ENCODE data around the gene GRIP1.

The GRIP1 gene, protein sequence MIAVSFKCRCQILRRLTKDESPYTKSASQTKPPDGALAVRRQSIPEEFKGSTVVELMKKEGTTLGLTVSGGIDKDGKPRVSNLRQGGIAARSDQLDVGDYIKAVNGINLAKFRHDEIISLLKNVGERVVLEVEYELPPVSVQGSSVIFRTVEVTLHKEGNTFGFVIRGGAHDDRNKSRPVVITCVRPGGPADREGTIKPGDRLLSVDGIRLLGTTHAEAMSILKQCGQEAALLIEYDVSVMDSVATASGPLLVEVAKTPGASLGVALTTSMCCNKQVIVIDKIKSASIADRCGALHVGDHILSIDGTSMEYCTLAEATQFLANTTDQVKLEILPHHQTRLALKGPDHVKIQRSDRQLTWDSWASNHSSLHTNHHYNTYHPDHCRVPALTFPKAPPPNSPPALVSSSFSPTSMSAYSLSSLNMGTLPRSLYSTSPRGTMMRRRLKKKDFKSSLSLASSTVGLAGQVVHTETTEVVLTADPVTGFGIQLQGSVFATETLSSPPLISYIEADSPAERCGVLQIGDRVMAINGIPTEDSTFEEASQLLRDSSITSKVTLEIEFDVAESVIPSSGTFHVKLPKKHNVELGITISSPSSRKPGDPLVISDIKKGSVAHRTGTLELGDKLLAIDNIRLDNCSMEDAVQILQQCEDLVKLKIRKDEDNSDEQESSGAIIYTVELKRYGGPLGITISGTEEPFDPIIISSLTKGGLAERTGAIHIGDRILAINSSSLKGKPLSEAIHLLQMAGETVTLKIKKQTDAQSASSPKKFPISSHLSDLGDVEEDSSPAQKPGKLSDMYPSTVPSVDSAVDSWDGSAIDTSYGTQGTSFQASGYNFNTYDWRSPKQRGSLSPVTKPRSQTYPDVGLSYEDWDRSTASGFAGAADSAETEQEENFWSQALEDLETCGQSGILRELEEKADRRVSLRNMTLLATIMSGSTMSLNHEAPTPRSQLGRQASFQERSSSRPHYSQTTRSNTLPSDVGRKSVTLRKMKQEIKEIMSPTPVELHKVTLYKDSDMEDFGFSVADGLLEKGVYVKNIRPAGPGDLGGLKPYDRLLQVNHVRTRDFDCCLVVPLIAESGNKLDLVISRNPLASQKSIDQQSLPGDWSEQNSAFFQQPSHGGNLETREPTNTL

DNA sequence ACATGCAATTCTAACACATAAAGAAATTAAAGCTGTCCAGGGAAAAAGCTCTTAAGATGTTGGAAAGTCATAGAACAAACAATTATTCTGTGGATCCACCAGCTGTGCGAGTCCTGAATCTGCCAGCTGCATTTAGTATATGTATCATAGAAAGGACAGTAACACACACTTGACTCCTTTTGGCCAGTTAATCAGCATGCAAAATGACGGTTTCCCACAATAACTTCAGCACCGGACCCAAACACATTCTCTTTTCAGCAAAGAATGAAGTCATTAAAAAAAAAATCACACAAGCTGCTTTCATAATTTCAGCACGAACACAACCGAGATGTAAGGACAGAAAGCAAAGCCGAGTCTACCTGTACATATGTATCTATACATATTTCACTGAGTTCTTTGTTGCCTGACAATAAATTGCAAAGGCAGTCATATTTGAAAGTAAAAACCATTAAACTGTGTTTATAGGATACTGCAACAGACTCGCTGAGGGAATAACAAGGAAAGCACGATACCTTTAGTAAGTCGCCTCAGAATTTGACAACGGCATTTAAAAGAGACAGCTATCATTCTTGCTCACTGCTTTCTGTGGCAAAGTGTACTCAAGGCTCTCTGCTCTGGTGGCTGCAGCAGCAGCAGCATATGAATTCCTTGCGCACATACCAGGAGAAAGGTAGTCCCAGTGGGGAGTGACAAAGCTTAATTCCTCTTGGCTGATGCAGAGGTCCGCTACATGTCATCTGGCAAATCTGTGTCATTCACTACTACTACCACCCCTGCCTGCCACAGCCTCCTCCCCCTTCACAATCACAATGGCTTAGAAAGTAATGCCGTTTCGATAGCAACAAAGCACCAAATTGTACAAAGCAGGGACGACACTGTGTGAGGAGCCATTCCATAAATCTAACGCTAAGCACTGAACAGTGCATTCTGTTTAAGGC, at the start of gene GRIP1:
GRIP1 (minus strand) TSS at position 739 of the 938 bp plus-strand sequence; CDS start at position 567, 172 bp downstream.
- no peak for DNase-seq

DNA sequence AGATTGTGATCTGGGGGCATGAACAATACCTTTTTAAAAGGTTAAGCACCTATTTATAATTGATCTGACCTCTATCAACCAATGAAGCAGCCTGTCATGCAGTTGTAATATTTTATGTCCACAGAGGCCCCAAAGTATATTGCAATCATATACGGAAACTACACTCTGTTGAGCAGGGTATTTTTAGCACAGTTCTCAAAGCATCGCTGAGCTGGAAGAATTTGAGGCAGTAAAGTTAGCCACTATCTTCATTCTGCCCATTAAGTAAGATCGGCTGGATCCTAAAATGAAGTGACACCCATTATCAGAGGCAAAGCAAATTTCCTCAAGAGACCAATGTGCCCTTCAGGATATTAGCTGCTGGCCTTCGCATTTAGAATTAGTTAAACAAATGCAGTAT, 47.7 kb upstream of the GRIP1 start:
- DNase-seq = no peak

DNA sequence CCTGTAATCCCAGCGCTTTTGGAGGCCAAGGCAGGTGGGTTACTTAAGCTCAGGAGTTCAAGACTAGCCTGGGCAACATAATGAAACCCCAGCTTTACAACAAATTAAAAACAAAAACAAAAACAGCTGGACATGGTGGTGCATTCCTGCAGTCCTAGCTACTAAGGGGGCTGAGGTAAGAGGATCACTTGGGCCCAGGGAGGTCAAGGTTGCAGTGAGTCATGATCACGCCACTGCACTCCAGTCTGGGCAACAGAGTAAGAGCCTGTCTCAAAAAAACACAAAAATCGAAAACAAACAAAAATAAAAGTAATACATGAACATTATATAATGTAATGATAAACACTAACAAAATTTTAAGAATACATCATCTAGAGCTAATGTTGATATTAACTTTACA, 46.2 kb upstream of the GRIP1 start:
- DNase-seq = no peak

DNA sequence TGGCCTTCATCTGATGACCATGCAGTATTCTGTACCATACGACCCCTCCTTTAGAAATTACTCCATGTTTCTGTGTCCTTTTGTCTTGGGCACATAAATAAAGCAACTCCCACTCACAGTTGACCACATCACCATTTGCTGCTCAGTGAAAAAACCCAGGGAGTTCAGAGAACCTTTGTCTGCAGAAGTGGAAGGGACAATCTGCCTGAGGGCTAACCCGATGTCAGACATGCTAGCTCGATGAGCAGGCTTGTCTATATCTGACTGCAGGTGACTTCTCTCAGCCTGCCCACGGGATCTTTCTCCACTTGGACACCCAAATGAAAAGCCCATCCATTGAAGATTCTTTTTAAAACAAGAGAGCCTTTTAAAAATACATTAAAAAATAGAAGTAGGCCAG, 45.7 kb upstream of the GRIP1 start:
- no peak for DNase-seq

DNA sequence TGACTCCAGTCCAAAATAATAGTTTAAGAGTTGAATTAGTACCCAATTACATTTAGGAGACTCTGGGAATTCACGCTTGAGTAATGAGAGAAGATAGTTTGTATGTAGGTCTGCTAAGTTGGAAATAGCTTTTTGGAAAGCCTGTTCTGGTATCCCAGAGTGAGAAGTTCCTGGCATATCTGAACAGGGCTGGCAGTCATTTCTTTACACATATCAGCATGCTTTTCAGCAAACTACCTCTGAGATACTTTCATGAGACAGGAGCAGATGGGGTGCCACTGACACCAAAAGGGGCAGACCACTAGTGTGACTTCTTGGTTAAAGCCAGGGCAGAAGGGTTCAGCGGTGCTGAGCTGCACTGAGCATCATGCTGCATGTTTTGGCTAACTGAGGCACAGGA, 45.1 kb upstream of the GRIP1 start:
- DNase-seq = no peak

DNA sequence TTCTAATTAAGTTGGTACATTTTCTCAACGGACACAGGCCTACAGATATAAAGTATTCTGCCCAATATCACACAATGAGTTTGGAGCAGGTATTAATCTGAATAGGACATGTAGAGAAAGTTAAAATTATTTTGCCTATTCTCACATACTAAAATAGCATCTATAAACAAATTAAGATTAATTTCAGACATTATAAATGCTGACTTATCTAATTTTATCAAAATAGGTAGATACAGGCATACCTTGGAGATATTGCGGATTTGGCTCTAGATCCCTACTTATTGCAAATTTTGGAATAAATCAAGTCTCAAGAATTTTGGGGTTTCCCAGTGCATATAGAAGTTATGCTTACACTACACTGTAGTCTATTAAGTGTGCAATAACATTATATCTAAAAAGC, 41.0 kb upstream of the GRIP1 start:
- DNase-seq = no peak

DNA sequence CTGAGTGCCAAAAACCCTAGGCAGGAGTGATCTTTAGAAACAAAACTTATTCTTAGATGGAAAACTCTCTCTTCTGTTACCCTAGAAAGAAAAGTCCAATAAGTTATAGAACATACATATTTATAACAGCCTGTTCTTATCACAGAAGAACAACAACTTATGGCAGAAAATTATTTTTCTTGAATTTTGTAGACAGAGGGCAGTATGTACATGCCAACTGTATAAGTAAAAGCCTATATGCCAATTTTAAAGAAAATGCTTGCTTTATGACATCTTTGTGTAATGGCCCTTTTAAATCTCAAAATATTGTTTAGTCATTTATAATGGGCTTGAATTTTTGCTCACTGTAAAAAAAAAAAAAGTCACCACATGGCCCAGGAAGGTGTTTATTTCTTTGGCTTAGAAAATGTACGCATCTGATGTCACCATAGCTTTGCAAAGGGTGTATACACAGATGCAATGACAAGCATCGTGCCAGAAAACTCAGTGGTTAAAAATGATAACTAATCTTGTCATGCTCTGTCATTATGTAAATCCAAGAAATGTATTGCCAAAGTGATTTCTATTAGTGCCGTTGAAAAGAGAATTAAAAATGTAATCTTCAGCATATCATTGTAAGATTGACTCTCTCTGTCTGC, 38.3 kb upstream of the GRIP1 start:
- DNase-seq = no peak

DNA sequence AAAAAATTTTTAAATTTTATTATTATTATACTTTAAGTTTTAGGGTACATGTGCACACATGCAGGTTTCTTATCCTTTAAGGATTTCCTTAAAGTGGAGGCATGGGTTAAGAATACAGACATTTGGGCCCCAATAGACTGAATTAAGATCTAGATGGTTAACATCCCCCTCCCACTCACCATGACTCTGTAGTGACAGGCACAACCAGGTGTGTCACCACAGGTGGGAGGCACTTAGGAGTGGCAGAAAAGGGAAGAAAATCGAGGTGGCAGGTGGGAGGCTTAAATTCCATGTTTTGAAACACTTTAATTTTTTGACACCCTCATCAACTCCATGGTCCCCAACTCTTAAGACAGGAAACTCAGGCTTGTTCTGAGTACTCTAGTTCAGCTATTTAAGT, 37.6 kb upstream of the GRIP1 start:
- no peak for DNase-seq

DNA sequence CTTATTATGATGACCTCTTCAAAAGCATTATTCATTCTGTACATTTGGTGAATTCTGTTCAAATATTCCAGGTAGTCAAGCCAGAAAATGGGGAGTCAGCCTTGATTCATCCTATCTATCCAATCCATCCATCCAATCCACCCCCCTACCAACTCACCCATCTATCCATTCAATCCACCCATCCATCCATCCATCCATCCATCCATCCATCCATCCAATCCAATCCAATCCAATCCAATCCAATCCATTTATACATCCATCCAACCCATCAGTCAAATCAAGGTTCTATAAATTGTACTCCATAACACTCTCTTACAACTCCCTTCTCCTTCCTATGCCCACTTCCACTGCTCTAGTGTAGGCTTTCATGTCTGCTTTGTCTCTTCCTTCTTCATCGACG, 35.8 kb upstream of the GRIP1 start:
- no peak for DNase-seq

DNA sequence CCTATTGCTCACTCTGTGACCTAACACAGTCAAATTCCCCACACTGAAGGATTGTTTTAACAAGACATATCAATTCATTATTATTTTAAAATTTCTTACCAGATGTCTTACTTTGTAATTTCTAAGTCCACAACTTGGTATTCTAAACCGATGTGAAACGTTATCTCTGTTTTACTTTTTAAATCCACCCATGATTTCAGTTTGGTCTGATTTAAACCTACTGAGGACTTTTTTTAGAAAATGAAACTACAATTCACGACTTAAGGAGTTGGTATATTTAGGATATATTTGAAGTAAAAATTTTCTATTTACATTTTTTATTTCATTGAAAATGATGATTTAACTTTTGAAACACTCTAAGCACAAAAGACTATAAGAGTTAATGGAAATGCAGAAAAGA, 35.1 kb upstream of the GRIP1 start:
- no peak for DNase-seq

DNA sequence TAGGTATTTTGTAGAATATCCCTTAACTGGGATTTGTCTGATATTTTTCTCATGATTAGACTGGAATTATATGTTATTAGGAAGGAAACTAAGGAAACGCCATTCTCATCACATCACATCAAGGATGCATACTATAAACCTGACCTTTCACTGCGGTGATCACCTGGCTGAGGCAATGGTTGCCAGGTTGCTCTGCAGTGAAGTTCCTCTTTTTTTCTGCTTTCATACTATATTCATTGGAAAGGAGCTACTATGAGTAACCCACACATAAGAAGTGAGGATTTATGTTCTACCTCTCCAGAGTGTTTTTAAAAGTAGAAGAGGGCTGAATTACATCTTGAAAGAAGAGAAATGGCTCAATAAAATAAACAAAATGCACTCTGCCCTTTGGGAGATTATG, 31.0 kb upstream of the GRIP1 start:
- no peak for DNase-seq

DNA sequence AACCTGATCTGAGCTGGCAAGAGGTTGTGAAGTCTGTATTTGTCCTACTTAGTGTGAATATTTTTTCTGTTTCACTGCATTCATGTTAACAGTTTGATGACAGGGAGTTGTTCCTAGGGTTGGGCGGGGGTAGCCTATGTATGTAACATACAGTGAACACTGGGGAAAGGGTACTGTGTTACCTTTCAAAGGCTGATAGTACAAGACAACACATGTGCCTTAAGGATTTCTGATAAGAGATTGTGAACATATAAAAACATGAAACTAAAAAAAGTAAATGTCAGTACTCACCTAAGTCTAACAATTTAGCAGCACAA, 30.5 kb upstream of the GRIP1 start:
- no peak for DNase-seq

DNA sequence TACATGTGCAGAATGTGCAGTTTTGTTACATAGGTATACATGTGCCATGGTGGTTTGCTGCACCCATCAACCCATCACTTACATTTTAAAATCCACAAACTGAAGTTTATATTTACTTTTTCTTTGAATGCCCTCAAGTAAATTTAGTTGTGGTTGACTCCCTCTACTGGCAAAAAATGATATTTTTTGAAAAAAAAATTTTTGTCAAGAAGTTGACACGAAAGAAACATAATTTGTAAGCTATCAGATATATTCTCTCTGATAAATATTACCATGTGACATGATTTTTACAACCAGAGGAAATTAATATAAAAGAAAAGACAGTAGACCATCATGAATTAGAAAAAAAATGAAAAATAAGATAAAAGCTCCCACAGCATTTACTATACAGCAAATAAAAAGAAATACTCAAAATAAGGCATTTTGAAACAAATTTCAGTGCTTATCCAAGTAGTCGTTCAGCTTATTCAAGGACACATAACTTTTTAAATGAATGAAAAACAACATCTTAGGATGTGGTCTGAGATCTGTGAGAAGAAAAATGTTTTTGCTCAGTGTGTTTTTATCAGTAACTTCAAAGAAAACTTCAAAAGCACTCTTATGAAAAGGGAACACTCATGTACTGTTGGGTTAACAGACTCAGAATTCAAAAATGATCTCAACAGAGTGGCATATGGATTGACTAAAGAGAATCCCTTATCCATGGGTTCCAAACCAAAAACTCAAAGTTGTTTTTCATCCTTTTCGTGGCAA, 30.0 kb upstream of the GRIP1 start:
- DNase-seq = no peak

DNA sequence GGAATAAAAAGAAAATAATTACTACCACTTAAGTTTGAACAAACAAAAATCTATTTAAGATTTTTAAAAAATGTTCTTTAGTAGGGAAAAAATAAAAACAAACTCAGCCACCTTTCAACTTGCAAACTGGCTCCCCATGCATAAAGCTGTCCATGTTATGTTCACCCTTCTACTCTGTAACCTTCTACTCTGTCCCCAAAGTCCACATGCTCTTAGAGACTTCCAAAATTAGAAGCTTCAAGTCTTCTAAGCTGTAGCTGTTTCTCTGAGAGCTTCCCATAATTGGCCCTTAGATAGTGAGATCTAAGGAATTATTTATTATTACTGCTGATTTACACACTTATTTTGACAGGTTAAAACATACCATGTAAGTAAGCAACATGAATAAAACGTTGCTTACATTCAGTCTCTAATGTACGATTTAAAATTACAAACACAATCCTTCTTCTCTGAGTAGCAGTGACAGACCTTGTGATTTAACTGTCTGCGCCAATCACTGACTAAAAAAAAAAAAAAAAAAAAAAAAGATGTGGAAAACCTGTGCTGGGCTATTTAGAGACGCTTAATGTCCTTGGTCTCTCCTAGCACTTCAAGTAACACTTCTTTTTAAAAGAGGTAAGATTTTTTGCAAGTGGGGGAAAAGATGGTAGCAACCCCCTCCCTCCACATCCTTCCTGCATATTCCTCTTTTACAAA, 28.3 kb upstream of the GRIP1 start:
- no peak for DNase-seq

DNA sequence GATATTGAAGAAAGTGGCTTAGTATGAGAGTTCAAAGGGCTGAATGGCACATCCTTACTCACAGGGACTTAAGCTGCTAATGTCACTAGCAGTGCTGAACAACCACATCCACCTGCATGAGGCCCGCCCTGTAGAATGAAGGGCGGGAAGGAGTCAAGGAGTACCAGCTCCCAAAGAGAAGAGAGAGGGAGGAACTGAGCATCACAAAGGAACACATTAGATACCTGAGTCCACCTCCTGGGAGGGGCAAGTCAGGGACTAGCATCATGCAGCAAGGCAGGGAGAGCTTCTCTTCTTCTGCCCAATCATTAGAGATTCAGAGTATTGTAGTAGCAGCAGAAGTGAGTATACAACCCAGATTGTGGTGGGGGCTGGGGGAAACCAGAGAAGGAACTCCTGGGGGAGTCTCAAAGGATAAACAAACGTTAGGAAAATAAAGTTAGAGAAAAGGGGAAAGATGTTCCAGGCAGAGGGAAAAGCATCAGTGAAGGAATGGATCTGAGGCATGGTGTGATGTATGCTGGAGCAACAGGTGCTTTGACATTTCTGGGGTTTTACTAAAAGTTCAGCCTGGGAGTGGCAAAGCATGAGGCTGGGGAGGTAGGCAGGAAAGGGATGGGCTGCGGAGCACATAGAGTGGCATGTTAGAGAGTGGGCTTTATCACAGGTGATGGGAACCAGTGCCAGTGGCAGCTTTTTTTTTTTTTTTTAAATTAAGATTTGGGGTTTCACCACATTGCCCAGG, 21.0 kb upstream of the GRIP1 start:
- no peak for DNase-seq

DNA sequence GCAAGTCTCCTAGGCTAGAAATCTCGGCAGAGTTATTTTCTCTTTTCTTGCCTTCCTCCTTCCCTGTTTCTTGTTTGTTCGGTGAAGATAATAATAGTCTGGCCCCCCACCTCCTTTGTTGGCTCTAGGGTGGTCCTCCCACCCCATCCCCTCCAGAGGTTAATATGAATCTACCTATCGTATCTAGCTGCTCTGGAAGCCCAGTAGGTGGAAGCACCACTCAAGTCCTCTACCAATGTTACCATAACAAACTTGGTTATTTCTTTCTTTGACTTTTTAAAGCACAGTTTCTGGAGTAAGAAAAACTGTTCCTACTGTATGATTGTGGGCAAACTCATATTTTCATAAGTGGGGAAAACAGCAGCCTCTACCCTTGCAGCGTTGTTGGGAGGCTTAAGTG, 19.7 kb upstream of the GRIP1 start:
- no peak for DNase-seq

DNA sequence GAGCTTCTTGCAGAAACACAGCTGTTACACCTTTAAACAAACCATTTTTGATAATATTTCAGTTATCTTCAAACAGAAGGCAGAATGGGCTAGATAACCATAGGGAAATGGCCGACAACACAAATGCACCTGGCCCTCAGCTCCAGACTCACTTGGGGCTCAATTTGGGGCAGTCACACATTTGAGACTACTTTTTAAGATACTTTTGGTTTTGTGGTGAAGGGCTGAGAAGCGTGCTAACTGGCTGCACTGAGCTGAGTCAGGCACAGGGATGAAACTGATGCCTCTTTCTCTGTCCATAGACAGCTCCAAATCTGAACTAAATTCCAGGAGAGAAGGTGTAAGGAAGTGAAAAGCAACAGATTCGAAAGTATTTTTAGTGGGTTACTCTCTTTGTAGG, 18.5 kb upstream of the GRIP1 start:
- no peak for DNase-seq

DNA sequence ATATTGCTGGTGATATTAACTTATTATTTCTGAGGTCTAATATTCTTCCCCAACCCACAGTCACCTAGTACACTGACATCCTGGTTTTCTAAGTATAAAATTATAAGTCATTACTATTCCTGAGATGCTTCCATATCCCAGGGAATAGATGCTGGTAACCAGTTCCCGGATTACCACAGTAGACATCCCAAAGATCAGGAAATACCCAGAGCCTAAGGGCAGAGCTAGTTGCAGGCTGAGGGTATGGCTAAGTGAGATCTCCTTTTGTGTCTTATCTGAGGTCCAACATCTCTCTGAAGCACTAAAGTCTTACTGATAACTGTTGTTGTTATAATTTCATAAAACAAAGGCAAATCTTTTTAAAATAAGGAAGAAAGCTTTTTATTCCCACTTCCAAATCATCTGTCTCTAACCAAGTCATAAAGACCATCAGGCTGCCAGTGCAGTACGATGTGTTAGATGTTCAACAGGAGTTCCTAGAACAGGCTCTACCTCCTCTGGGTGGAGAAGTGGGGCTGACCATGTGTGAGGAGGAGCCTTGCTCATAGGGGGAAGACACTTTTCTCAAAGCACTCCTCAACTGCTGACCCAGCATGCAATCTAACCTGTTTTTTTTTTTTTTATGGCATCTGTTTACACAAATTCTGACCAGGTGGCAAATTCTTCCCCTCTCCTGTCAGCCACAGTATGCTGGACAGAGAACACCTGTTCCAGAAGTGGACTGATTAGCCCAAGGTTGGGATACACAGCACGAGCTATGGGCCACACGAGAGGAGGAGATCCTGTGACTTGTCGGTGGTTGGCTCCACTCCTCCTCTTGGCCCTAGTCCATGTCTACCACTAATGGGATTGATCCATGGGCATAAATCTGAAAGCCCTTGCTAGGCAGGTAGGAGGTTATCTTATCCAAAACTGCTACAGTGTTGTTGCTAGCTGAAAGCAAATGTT, 16.1 kb upstream of the GRIP1 start:
- DNase-seq = no peak
